Spleen (tissue), 11 donors: ENCODE measurements around the gene NMUR1. TPM values are rescaled to one million over a fixed set of nuclear protein-coding genes. Genes with fewer than 3 reads are reported as not detected.

ENCODE experiments used
- DNase-seq: peaks from one replicate; pipeline ENCODE4 v3.0.0-alpha.2; 2020
- H3K27ac ChIP-seq, 8 donors: fragments of 200-600 bp; sonication (generic) in 7 of 8; 1 replicate in 4 of 8; 2 replicates in 4 of 8; pipeline versions ENCODE4 v1.5.0 to v1.8.0; 2016 to 2021; ENCODE audit warnings: inconsistent platforms in 4 of 8, mild to moderate bottlenecking in 4 of 8, moderate library complexity in 1 of 8
- H3K27me3 ChIP-seq, 7 donors: fragments of 200-600 bp; sonication (generic) in 6 of 7; replicated peaks in 1 of 7; 1 replicate in 4 of 7; 2 replicates in 3 of 7; pipeline versions ENCODE4 v1.5.0 to v1.8.0; 2016 to 2021; ENCODE audit warnings: inconsistent platforms in 3 of 7, mild to moderate bottlenecking in 1 of 7
- H3K36me3 ChIP-seq, 6 donors: fragments of 200-600 bp; sonication (generic) in 5 of 6; 1 replicate in 4 of 6; 2 replicates in 2 of 6; pipeline versions ENCODE4 v1.5.0 to v1.8.0; 2016 to 2021; ENCODE audit warnings: inconsistent platforms in 2 of 6
- H3K4me1 ChIP-seq, 6 donors: fragments of 200-600 bp; sonication (generic) in 5 of 6; 1 replicate in 3 of 6; 2 replicates in 3 of 6; pipeline versions ENCODE4 v1.5.0 to v1.8.0; 2016 to 2021; ENCODE audit warnings: inconsistent platforms in 3 of 6
- H3K4me3 ChIP-seq, 8 donors: fragments of 200-600 bp; sonication (generic) in 7 of 8; 1 replicate in 4 of 8; 2 replicates in 4 of 8; pipeline versions ENCODE4 v1.5.0 to v1.8.0; 2016 to 2021; ENCODE audit warnings: inconsistent platforms in 4 of 8, mild to moderate bottlenecking in 4 of 8, moderate library complexity in 2 of 8
- H3K9me3 ChIP-seq, 8 donors: fragments of 200-600 bp; sonication (generic) in 7 of 8; 1 replicate in 4 of 8; 2 replicates in 4 of 8; pipeline versions ENCODE4 v1.5.0 to v1.8.0; 2016 to 2021; ENCODE audit warnings: inconsistent platforms in 4 of 8
- CTCF ChIP-seq, 11 experiments: fragments of 200-600 bp in 7 of 11; fragments of 450-650 bp in 4 of 11; sonication (generic) in 4 of 11; IDR thresholded peaks in 8 of 11; conservative IDR thresholded peaks in 3 of 11; 1 replicate in 7 of 11; 2 replicates in 4 of 11; pipeline versions ENCODE4 v1.4.0 to v1.8.0; 2016 to 2021; ENCODE audit warnings: antibody characterized with exemption in 11 of 11, inconsistent platforms in 4 of 11, mild to moderate bottlenecking in 1 of 11
- POLR2A ChIP-seq, 3 donors: fragments of 450-650 bp; IDR thresholded peaks; one replicate each; pipeline ENCODE4 v1.5.1; 2017; ENCODE audit warnings: antibody characterized with exemption in 3 of 3, mild to moderate bottlenecking in 1 of 3
- POLR2AphosphoS5 ChIP-seq, 3 donors: sonication (generic); formaldehyde crosslinking; IDR thresholded peaks; one replicate each; pipeline ENCODE4 v1.5.1; 2017; ENCODE audit warnings: antibody characterized with exemption in 3 of 3
- WGBS, 5 donors: extraction: QIAGEN DNeasy Blood & Tissue Kit in 3 of 5; methylation state at CpG; one replicate each; pipeline versions ENCODE4 v1.1.5 to v1.1.7; 2013 to 2018; 5-methylcytosine and 5-hydroxymethylcytosine counted together
- intact Hi-C: fragments of 100-400 bp; cut with DNase I; formaldehyde crosslinking; loops from one replicate; pipeline ENCODE4 v1.15.0; 2023; ENCODE audit warnings: low total_unique reads
- polyA plus RNA-seq, 3 donors: library from polyadenylated mRNA; stranded (reverse); fragments of 200-250 nt; gene quantifications; one replicate each; pipeline ENCODE4 v1.2.1, GENCODE V29; 2013
- total RNA-seq, 7 donors: library from RNA; depleted of rRNA in 3 of 7; stranded (reverse); fragments of >200 nt in 3 of 7; fragmentation: NEBNext Ultra II Directional in 4 of 7; extraction: Animal tissue kit (Norgen Biotek cat#: 25700) in 4 of 7; gene quantifications; one replicate each; pipeline versions ENCODE4 v1.1.0 to v1.2.1, GENCODE V29; 2016 to 2021
- donor health status: healthy with polysubstance abuse.
- donor health status: DM: no; HTN: no; CAD: no; lungs with moderate emphysema.
- donor health status: DM: no; HTN: no; CAD: no.
- donor health status: Bipolar disorder and iron deficiency.
- donor health status: healthy.
- donor health status: DM: no; HTN: no; CAD: no.
- donor health status: DM: yes; HTN: yes; CAD: no.

Gene NMUR1
- total and polyA plus RNA-seq, 10 donors: 0.32 to 6.2 (median 2.5) TPM

GRCh38 chr2:231568785-231569435, 38.7 kb upstream of the NMUR1 start:
- Histone ChIP-seq H3K4me1 (no peaks in the 10 kb centered on the region), H3K36me3 (no peaks in the 10 kb centered on the region), H3K27ac (no peak overlapping the region), H3K4me3 (no peak overlapping the region), H3K27me3 (no peaks in the 10 kb centered on the region), H3K9me3 (no peaks in the 10 kb centered on the region)
- intact Hi-C loops: no loop called here
- WGBS, 5 donors: 67 to 79% (median 76%) methylated on average over 6 to 7 of the region's 7 CpGs
- DNase-seq: no peak
- TF ChIP-seq POLR2AphosphoS5 (IDR thresholded peaks at IDR 0.05) (no peak), POLR2A (IDR thresholded peaks at IDR 0.05) (no peak), CTCF (IDR thresholded peaks at IDR 0.05 in 8 of 11, conservative IDR thresholded peaks at IDR 0.05 in 3 of 11) (no peak)

DNA sequence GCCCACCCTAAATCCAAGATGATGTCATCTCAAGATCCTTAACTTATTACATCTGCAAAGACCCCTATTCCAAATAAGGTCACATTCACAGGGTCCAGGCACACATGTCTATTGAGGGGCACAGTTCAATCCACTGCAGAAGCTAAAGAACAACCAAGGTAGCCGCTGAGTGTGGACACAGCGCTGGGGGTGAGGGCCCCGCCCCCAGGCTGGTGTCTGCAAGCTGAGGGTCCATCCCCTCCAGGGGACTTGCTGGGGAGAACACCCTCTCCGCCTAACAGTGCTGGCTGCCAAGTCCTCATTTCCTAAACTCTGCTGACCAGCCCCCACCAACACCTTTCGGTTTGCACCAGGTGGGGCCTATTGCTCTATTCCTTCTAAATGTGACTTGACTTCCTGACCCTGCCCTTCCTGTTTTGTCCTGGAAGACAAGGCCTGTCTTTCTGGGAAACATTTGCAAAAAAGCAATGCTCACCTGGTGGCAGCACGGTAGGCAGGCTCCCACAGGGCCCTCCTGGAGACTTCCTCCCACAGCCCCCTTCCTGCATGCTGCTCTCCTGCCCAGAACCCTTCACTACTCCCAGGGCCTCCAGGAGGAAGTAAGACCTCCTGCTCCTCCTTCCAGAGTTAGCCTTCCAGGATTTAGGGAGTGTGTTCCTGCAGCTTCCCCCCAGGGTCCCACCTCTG, 38.0 kb upstream of the NMUR1 start:
- intact Hi-C loops: no loop called here
- no peak for DNase-seq
- H3K27me3 ChIP-seq: no peaks in the 10 kb centered on the region
- H3K27ac ChIP-seq: no peak overlapping the region
- H3K9me3 ChIP-seq: no peaks in the 10 kb centered on the region
- TF ChIP-seq CTCF (IDR thresholded peaks at IDR 0.05 in 8 of 11, conservative IDR thresholded peaks at IDR 0.05 in 3 of 11) (no peak), POLR2AphosphoS5 (IDR thresholded peaks at IDR 0.05) (no peak), POLR2A (IDR thresholded peaks at IDR 0.05) (no peak)
- no peaks in the 10 kb centered on the region for H3K4me1 ChIP-seq
- H3K36me3 ChIP-seq: no peaks in the 10 kb centered on the region
- no peak overlapping the region for H3K4me3 ChIP-seq
- WGBS, 5 donors: 64 to 79% (median 70%) methylated on average over 4 to 6 of the region's 6 CpGs

DNA sequence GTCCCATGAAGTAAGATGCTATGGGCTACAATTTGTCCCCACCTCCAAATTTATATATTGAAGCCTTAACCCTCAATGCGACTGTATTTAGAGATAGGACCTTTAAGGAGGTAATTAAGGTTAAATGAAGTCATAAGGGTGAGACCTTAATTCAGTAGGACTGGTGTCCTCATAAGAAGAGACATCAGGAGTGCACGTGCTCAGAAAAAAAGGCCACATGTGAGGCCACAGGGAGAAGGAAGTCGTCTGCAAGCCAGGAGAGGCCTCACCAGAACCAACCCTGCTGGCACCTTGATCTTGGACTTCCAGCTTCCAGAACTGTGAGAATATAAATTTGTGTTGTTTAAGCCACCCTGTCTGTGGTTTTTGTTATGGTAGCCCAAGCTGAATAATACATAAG, 36.9 kb upstream of the NMUR1 start:
- WGBS, 5 donors: 74 to 91% (median 80%) methylated on average over 3 of the region's 3 CpGs
- Histone ChIP-seq H3K4me3 (no peak overlapping the region), H3K27ac (no peak overlapping the region), H3K27me3 (no peaks in the 10 kb centered on the region), H3K4me1 (no peaks in the 10 kb centered on the region), H3K9me3 (no peaks in the 10 kb centered on the region), H3K36me3 (no peaks in the 10 kb centered on the region)
- intact Hi-C loops: no loop called here
- TF ChIP-seq CTCF (IDR thresholded peaks at IDR 0.05 in 8 of 11, conservative IDR thresholded peaks at IDR 0.05 in 3 of 11) (no peak), POLR2A (IDR thresholded peaks at IDR 0.05) (no peak)
- DNase-seq: no peak

DNA sequence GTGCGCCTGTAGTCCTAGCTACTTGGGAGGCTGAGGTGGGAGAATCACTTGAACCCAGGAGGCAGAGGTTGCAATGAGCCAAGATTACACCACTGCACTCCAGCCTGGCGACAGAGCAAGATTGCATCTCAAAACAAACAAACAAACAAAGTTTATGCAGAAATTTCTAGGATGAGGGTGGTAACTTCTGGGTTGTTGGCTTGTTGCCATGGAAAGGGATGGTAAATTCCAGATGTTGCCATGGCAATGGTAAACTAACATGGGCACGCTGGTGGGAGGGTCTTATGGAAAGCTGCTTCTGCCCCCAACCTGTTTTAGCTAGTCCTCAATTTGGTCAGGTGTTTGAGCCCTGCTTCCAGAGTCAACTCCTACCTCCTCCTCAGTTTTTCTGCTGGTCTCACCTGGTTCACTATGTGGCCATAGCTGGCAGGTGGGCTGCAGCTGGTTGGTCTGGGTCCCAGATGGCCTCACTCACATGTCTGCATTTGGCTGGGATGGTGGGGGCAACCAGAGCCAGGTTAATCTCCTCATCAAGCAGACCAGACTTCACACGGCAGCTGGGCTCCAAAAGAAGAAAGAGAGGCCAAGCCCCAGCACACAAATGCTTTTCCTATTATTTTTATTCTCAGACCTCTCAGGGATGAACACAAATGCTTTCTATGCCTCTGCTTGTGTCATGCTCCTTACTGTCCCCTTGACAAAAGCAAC, 35.8 kb upstream of the NMUR1 start:
- TF ChIP-seq POLR2A (IDR thresholded peaks at IDR 0.05) (no peak), POLR2AphosphoS5 (IDR thresholded peaks at IDR 0.05) (no peak), CTCF (IDR thresholded peaks at IDR 0.05 in 8 of 11, conservative IDR thresholded peaks at IDR 0.05 in 3 of 11) (no peak)
- H3K36me3 ChIP-seq: no peaks in the 10 kb centered on the region
- H3K4me3 ChIP-seq: no peak overlapping the region
- no peak overlapping the region for H3K27ac ChIP-seq
- peak; percentile 32 for DNase-seq
- WGBS, 5 donors: 68 to 90% (median 86%) methylated on average over 4 of the region's 4 CpGs
- intact Hi-C loops: no loop called here
- no peaks in the 10 kb centered on the region for H3K4me1 ChIP-seq
- no peaks in the 10 kb centered on the region for H3K9me3 ChIP-seq
- H3K27me3 ChIP-seq: no peaks in the 10 kb centered on the region
